ENCODE results near the gene EVL. TPM values are rescaled to one million over a fixed set of nuclear protein-coding genes. Genes with fewer than 3 reads are reported as not detected.

Gene EVL
- total RNA-seq, 1 donor: 16.6 TPM

GRCh38 chr14:100074431-100075100 lies 9.3 kb downstream of the EVL start:
- Histone ChIP-seq H3K36me3 (ENCODE audit: insufficient read depth, low read length) (no peaks in the 10 kb centered on the region), H4K20me1 (ENCODE audit: insufficient read depth, low read length) (peaks cover 11% of the 10 kb centered on the region), H3K27me3 (ENCODE audit: insufficient read depth, low read length) (no peaks in the 10 kb centered on the region), H3K9me3 (ENCODE audit: low read depth, low read length) (no peaks in the 10 kb centered on the region), H3K79me2 (ENCODE audit: insufficient read depth, low read length) (peaks cover 3% of the 10 kb centered on the region), H3K4me1 (ENCODE audit: insufficient read depth, low read length) (peaks cover 28% of the 10 kb centered on the region), H3K27ac (ENCODE audit: low read depth, low read length) (no peak overlapping the region), H3K4me2 (ENCODE audit: insufficient read depth, low read length) (no peak overlapping the region), H2AFZ (ENCODE audit: low read length) (no peak overlapping the region), H3K4me3 (ENCODE audit: insufficient read depth, low read length) (no peak overlapping the region)
- no peak for DNase-seq (ENCODE audit: insufficient read length, low spot score, missing footprints)
- no peak for TF ChIP-seq CTCF (IDR thresholded peaks at IDR 0.05; ENCODE audit: extremely low read depth, low read depth, low read length)

GRCh38 chr14:100075681-100076080 lies 10.5 kb downstream of the EVL start:
- H2AFZ ChIP-seq (ENCODE audit: low read length): no peak overlapping the region
- H4K20me1 ChIP-seq (ENCODE audit: insufficient read depth, low read length): peaks cover 11% of the 10 kb centered on the region
- peaks cover 28% of the 10 kb centered on the region for H3K4me1 ChIP-seq (ENCODE audit: insufficient read depth, low read length)
- H3K4me2 ChIP-seq (ENCODE audit: insufficient read depth, low read length): no peak overlapping the region
- no peaks in the 10 kb centered on the region for H3K27me3 ChIP-seq (ENCODE audit: insufficient read depth, low read length)
- H3K9me3 ChIP-seq (ENCODE audit: low read depth, low read length): no peaks in the 10 kb centered on the region
- DNase-seq (ENCODE audit: insufficient read length, low spot score, missing footprints): no peak
- no peak overlapping the region for H3K4me3 ChIP-seq (ENCODE audit: insufficient read depth, low read length)
- H3K36me3 ChIP-seq (ENCODE audit: insufficient read depth, low read length): no peaks in the 10 kb centered on the region
- H3K27ac ChIP-seq (ENCODE audit: low read depth, low read length): no peak overlapping the region
- no peak for TF ChIP-seq CTCF (IDR thresholded peaks at IDR 0.05; ENCODE audit: extremely low read depth, low read depth, low read length)
- peaks cover 3% of the 10 kb centered on the region for H3K79me2 ChIP-seq (ENCODE audit: insufficient read depth, low read length)

GRCh38 chr14:100076133-100076532 lies 10.9 kb downstream of the EVL start:
- Histone ChIP-seq H3K4me1 (ENCODE audit: insufficient read depth, low read length) (peaks cover 28% of the 10 kb centered on the region), H2AFZ (ENCODE audit: low read length) (no peak overlapping the region), H3K27me3 (ENCODE audit: insufficient read depth, low read length) (no peaks in the 10 kb centered on the region), H3K36me3 (ENCODE audit: insufficient read depth, low read length) (no peaks in the 10 kb centered on the region), H3K9me3 (ENCODE audit: low read depth, low read length) (no peaks in the 10 kb centered on the region), H3K4me3 (ENCODE audit: insufficient read depth, low read length) (no peak overlapping the region), H3K27ac (ENCODE audit: low read depth, low read length) (peak overlapping the region; percentile 75), H4K20me1 (ENCODE audit: insufficient read depth, low read length) (peaks cover 11% of the 10 kb centered on the region), H3K79me2 (ENCODE audit: insufficient read depth, low read length) (peaks cover 3% of the 10 kb centered on the region), H3K4me2 (ENCODE audit: insufficient read depth, low read length) (no peak overlapping the region)
- peak; percentile 51 for TF ChIP-seq CTCF (IDR thresholded peaks at IDR 0.05; ENCODE audit: extremely low read depth, low read depth, low read length)
- DNase-seq (ENCODE audit: insufficient read length, low spot score, missing footprints): no peak

DNA sequence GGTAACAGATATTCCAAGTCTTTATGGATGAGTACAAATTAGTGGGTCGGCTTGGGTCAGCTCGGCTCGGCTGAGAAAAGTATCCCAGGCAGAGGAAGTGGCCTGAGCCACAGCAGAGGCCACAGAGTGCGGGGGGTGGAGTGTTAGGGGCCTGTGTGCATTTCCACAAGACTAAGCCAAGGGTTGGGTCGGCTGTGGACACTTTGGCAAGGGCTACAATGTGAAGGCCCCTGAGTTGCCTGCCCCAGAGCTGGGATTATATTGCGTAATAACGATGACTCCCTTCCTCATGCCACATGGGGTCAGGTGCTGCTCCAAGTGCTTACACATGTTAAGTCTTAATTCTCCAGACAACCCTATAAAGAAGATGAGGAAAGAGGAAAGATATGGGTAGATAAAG lies 11.4 kb downstream of the EVL start:
- Histone ChIP-seq H3K4me1 (ENCODE audit: insufficient read depth, low read length) (peaks cover 28% of the 10 kb centered on the region), H3K27me3 (ENCODE audit: insufficient read depth, low read length) (no peaks in the 10 kb centered on the region), H3K4me3 (ENCODE audit: insufficient read depth, low read length) (no peak overlapping the region), H3K79me2 (ENCODE audit: insufficient read depth, low read length) (peaks cover 3% of the 10 kb centered on the region), H3K9me3 (ENCODE audit: low read depth, low read length) (no peaks in the 10 kb centered on the region), H4K20me1 (ENCODE audit: insufficient read depth, low read length) (peaks cover 11% of the 10 kb centered on the region), H3K27ac (ENCODE audit: low read depth, low read length) (peak overlapping the region; percentile 75), H2AFZ (ENCODE audit: low read length) (no peak overlapping the region), H3K4me2 (ENCODE audit: insufficient read depth, low read length) (no peak overlapping the region), H3K36me3 (ENCODE audit: insufficient read depth, low read length) (no peaks in the 10 kb centered on the region)
- no peak for TF ChIP-seq CTCF (IDR thresholded peaks at IDR 0.05; ENCODE audit: extremely low read depth, low read depth, low read length)
- peak; percentile 92 for DNase-seq (ENCODE audit: insufficient read length, low spot score, missing footprints)

Measured in osteoblast (primary cell).